ENCODE results near the gene TGFBI.

GRCh38 chr5:136094189-136094912 lies 65.6 kb downstream of the TGFBI start:
- TF ChIP-seq CTCF (IDR thresholded peaks at IDR 0.05 in 2 of 3, conservative IDR thresholded peaks at IDR 0.05 in 1 of 3; ENCODE audit: insufficient read depth in 2 of 3, low read depth in 1 of 3, low read length in 3 of 3) (no peak), JUND (IDR thresholded peaks at IDR 0.05; ENCODE audit: borderline replicate concordance, low read depth, low read length) (no peak), JUND (tag; IDR thresholded peaks at IDR 0.05; ENCODE audit: borderline replicate concordance, low read depth, low read length) (no peak)
